ENCODE data around the gene TIMM44. TPM values are rescaled to one million over a fixed set of nuclear protein-coding genes. Genes with fewer than 3 reads are reported as not detected.

TIMM44 gene
- total RNA-seq = 31.2 TPM
- 60.2 TPM for polyA plus RNA-seq

GRCh38 chr19:7943444-7944176 is at the start of gene TIMM44:
Gene TIMM44, minus strand, starts transcription at chr19:7943666. Its CDS starts 15 bp downstream, at chr19:7943651.
- peak; percentile 99 for DNase-seq (ENCODE audit: extremely low spot score)
- Histone ChIP-seq H3K4me1 (ENCODE audit: insufficient read depth) (peaks cover 3% of the 10 kb centered on the region), H3K27ac (ENCODE audit: low read depth) (peak within 1 kb of the TSS; percentile 94), H3K36me3 (ENCODE audit: insufficient read depth) (no peaks in the 10 kb centered on the region), H3K4me3 (ENCODE audit: low read depth, low read length) (peak within 1 kb of the TSS; percentile 66)
- under 1% methylated on average over 56 of the region's 56 CpGs for WGBS

- H3K27ac ChIP-seq (ENCODE audit: low read depth) = no peak overlapping the region
- 76% methylated on average over 10 of the region's 10 CpGs for WGBS
- no peaks in the 10 kb centered on the region for H3K36me3 ChIP-seq (ENCODE audit: insufficient read depth)
- H3K4me3 ChIP-seq (ENCODE audit: low read depth, low read length) = no peak overlapping the region
- DNase-seq (ENCODE audit: extremely low spot score) = no peak
- no peaks in the 10 kb centered on the region for H3K4me1 ChIP-seq (ENCODE audit: insufficient read depth)
Measured at GRCh38 chr19:7992575-7992974, 49.1 kb upstream of the TIMM44 start.

GRCh38 chr19:7989071-7989575 is 45.7 kb upstream of the TIMM44 start:
- H3K27ac ChIP-seq (ENCODE audit: low read depth) = no peak overlapping the region
- no peak overlapping the region for H3K4me3 ChIP-seq (ENCODE audit: low read depth, low read length)
- H3K4me1 ChIP-seq (ENCODE audit: insufficient read depth) = no peaks in the 10 kb centered on the region
- no peak for DNase-seq (ENCODE audit: extremely low spot score)
- 88% methylated on average over 12 of the region's 12 CpGs for WGBS
- H3K36me3 ChIP-seq (ENCODE audit: insufficient read depth) = no peaks in the 10 kb centered on the region

GRCh38 chr19:7988307-7988706 is 44.8 kb upstream of the TIMM44 start:
- 79% methylated on average over 5 of the region's 5 CpGs for WGBS
- H3K4me3 ChIP-seq (ENCODE audit: low read depth, low read length) = no peak overlapping the region
- H3K27ac ChIP-seq (ENCODE audit: low read depth) = no peak overlapping the region
- H3K36me3 ChIP-seq (ENCODE audit: insufficient read depth) = no peaks in the 10 kb centered on the region
- DNase-seq (ENCODE audit: extremely low spot score) = no peak
- H3K4me1 ChIP-seq (ENCODE audit: insufficient read depth) = no peaks in the 10 kb centered on the region

- WGBS = 72% methylated on average over 17 of the region's 17 CpGs
- no peak overlapping the region for H3K27ac ChIP-seq (ENCODE audit: low read depth)
- no peak overlapping the region for H3K4me3 ChIP-seq (ENCODE audit: low read depth, low read length)
- no peaks in the 10 kb centered on the region for H3K36me3 ChIP-seq (ENCODE audit: insufficient read depth)
- no peaks in the 10 kb centered on the region for H3K4me1 ChIP-seq (ENCODE audit: insufficient read depth)
- DNase-seq (ENCODE audit: extremely low spot score) = no peak
Measured at GRCh38 chr19:7987114-7987768, 43.8 kb upstream of the TIMM44 start.

- Histone ChIP-seq H3K36me3 (ENCODE audit: insufficient read depth) (no peaks in the 10 kb centered on the region), H3K4me3 (ENCODE audit: low read depth, low read length) (no peak overlapping the region), H3K27ac (ENCODE audit: low read depth) (no peak overlapping the region), H3K4me1 (ENCODE audit: insufficient read depth) (no peaks in the 10 kb centered on the region)
- no peak for DNase-seq (ENCODE audit: extremely low spot score)
- WGBS = 66% methylated on average over 23 of the region's 23 CpGs
Measured at GRCh38 chr19:7986321-7987113, 43.1 kb upstream of the TIMM44 start.

- no peaks in the 10 kb centered on the region for H3K4me1 ChIP-seq (ENCODE audit: insufficient read depth)
- WGBS = 86% methylated on average over 7 of the region's 7 CpGs
- no peak overlapping the region for H3K4me3 ChIP-seq (ENCODE audit: low read depth, low read length)
- no peak for DNase-seq (ENCODE audit: extremely low spot score)
- H3K27ac ChIP-seq (ENCODE audit: low read depth) = no peak overlapping the region
- peaks cover under 1% of the 10 kb centered on the region for H3K36me3 ChIP-seq (ENCODE audit: insufficient read depth)
Measured at GRCh38 chr19:7985481-7985911, 42.0 kb upstream of the TIMM44 start.

- H3K27ac ChIP-seq (ENCODE audit: low read depth) = no peak overlapping the region
- H3K4me1 ChIP-seq (ENCODE audit: insufficient read depth) = no peaks in the 10 kb centered on the region
- no peak overlapping the region for H3K4me3 ChIP-seq (ENCODE audit: low read depth, low read length)
- WGBS = 95% methylated on average over 14 of the region's 14 CpGs
- no peak for DNase-seq (ENCODE audit: extremely low spot score)
- H3K36me3 ChIP-seq (ENCODE audit: insufficient read depth) = peaks cover 2% of the 10 kb centered on the region
Measured at GRCh38 chr19:7983995-7984837, 40.8 kb upstream of the TIMM44 start.

- WGBS = 90% methylated on average over 18 of the region's 18 CpGs
- no peak for DNase-seq (ENCODE audit: extremely low spot score)
- H3K36me3 ChIP-seq (ENCODE audit: insufficient read depth) = peaks cover 2% of the 10 kb centered on the region
- H3K4me1 ChIP-seq (ENCODE audit: insufficient read depth) = no peaks in the 10 kb centered on the region
- H3K27ac ChIP-seq (ENCODE audit: low read depth) = no peak overlapping the region
- no peak overlapping the region for H3K4me3 ChIP-seq (ENCODE audit: low read depth, low read length)
Measured at GRCh38 chr19:7983286-7983950, 40.0 kb upstream of the TIMM44 start.

- H3K27ac ChIP-seq (ENCODE audit: low read depth) = no peak overlapping the region
- WGBS = 80% methylated on average over 21 of the region's 21 CpGs
- H3K4me3 ChIP-seq (ENCODE audit: low read depth, low read length) = no peak overlapping the region
- peaks cover 2% of the 10 kb centered on the region for H3K36me3 ChIP-seq (ENCODE audit: insufficient read depth)
- H3K4me1 ChIP-seq (ENCODE audit: insufficient read depth) = no peaks in the 10 kb centered on the region
- DNase-seq (ENCODE audit: extremely low spot score) = no peak
Measured at GRCh38 chr19:7982651-7983099, 39.2 kb upstream of the TIMM44 start.

- no peak overlapping the region for H3K27ac ChIP-seq (ENCODE audit: low read depth)
- no peak for DNase-seq (ENCODE audit: extremely low spot score)
- H3K4me3 ChIP-seq (ENCODE audit: low read depth, low read length) = no peak overlapping the region
- 90% methylated on average over 10 of the region's 10 CpGs for WGBS
- no peaks in the 10 kb centered on the region for H3K4me1 ChIP-seq (ENCODE audit: insufficient read depth)
- peaks cover 2% of the 10 kb centered on the region for H3K36me3 ChIP-seq (ENCODE audit: insufficient read depth)
Measured at GRCh38 chr19:7982103-7982502, 38.6 kb upstream of the TIMM44 start.

- Histone ChIP-seq H3K4me1 (ENCODE audit: insufficient read depth) (no peaks in the 10 kb centered on the region), H3K36me3 (ENCODE audit: insufficient read depth) (peaks cover 2% of the 10 kb centered on the region), H3K27ac (ENCODE audit: low read depth) (no peak overlapping the region), H3K4me3 (ENCODE audit: low read depth, low read length) (no peak overlapping the region)
- 95% methylated on average over 7 of the region's 7 CpGs for WGBS
- DNase-seq (ENCODE audit: extremely low spot score) = no peak
Measured at GRCh38 chr19:7981661-7982060, 38.2 kb upstream of the TIMM44 start.
